OCI-LY1 (cell line): ENCODE results near the gene ADARB2.

Experiments
- EZH2 ChIP-seq: fragments of 200-600 bp; sonication (generic), shearing (Covaris generic); IDR thresholded peaks from 2 replicates; pipeline ENCODE4 v1.8.0; 2017; ENCODE audit warnings: borderline replicate concordance, mixed run types, mild to moderate bottlenecking, antibody characterized with exemption, low read length, moderate library complexity, mixed read lengths
- TF ChIP-seq, protein P1 (sequence below): fragments of 200-600 bp; sonication (generic), shearing (Covaris generic); IDR thresholded peaks from 2 replicates; pipeline ENCODE4 v1.5.1; 2017; ENCODE audit warnings: mild to moderate bottlenecking, antibody characterized with exemption, low read length, moderate library complexity, mixed read lengths

DNA sequence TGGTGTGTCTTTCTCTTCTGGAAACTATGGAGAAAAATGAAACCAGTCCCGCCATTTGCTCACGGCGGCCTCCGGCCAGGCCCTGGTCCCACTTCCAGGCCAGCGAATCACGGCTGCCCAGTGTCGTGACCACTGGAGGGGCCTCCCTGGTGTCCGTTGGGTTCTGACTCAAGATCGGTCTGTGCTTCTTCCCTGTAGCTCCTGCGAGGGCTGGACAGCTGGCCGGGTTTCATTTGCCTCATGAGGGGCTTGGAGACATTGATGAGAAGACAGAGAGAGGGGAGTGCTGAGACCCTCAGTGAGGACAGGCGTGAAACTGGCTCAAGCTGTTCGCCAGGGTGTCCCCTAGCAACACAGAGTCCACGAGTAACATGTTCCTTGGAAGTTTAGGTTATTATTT lies 108.6 kb downstream of the ADARB2 start:
- TF ChIP-seq, protein P1, sequence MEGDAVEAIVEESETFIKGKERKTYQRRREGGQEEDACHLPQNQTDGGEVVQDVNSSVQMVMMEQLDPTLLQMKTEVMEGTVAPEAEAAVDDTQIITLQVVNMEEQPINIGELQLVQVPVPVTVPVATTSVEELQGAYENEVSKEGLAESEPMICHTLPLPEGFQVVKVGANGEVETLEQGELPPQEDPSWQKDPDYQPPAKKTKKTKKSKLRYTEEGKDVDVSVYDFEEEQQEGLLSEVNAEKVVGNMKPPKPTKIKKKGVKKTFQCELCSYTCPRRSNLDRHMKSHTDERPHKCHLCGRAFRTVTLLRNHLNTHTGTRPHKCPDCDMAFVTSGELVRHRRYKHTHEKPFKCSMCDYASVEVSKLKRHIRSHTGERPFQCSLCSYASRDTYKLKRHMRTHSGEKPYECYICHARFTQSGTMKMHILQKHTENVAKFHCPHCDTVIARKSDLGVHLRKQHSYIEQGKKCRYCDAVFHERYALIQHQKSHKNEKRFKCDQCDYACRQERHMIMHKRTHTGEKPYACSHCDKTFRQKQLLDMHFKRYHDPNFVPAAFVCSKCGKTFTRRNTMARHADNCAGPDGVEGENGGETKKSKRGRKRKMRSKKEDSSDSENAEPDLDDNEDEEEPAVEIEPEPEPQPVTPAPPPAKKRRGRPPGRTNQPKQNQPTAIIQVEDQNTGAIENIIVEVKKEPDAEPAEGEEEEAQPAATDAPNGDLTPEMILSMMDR = no peak
- TF ChIP-seq EZH2 = no peak
